GM23248 (cell line): ENCODE measurements around the gene SLC46A1.

Experiments
- EZH2 ChIP-seq: fragments of 200-600 bp; sonication (generic); IDR thresholded peaks from 2 replicates; pipeline ENCODE4 v1.6.1; 2018; ENCODE audit warnings: antibody characterized with exemption, mild to moderate bottlenecking; ENCODE audit not compliant: insufficient read depth, poor library complexity, severe bottlenecking
- EZH2phosphoT487 ChIP-seq: fragments of 200-600 bp; sonication (generic); IDR thresholded peaks from 2 replicates; pipeline ENCODE4 v1.6.1; 2018; ENCODE audit warnings: antibody characterized with exemption, moderate library complexity, mild to moderate bottlenecking, low read depth; ENCODE audit not compliant: insufficient read depth

- TF ChIP-seq EZH2: no peak
- no peak for TF ChIP-seq EZH2phosphoT487
Observed at GRCh38 chr17:28348979-28349378, 57.0 kb downstream of the SLC46A1 start.
